Activated T-cell treated with anti-CD3 and anti-CD28 coated beads for 24 hours (primary cell): ENCODE measurements around the gene CLMN.

Experiments
- DNase-seq: peaks from one replicate; pipeline ENCODE4 v3.0.0-alpha.2; 2020; ENCODE audit warnings: low read depth

Gene CLMN

GRCh38 chr14:95134304-95134933, 185.3 kb downstream of the CLMN start:
- no peak for DNase-seq

GRCh38 chr14:95133282-95133681, 186.4 kb downstream of the CLMN start:
- DNase-seq: no peak

GRCh38 chr14:95132760-95133159, 186.9 kb downstream of the CLMN start:
- DNase-seq: no peak
